Activated CD4-positive, alpha-beta T cell treated with anti-CD3 and anti-CD28 coated beads, Interleukin-2, Interleukin-6, amounts not matched to agents 100 ng/mL and 50 ng/mL, durations not matched to agents 16 hours and 8 hours (primary cell): Measurements from ENCODE around the gene OR8D4.
"Not testable (repeated sequence)": the region's sequence is repeated elsewhere in the genome, so short reads cannot be mapped to it uniquely, and the experiment has no call there.

Experiments used
- DNase-seq: peaks from one replicate; pipeline ENCODE4 v3.0.0-alpha.2; 2020

OR8D4 gene

GRCh38 chr11:123901867-123902266 is at the start of gene OR8D4:
Gene OR8D4 (plus strand): TSS chr11:123902167. CDS start chr11:123906432, 4,265 bp downstream.
- no peak for DNase-seq

- no peak for DNase-seq
These were observed 49.6 kb upstream of the OR8D4 start for GRCh38 chr11:123852321-123852720.

GRCh38 chr11:123853038-123853437 is 48.9 kb upstream of the OR8D4 start:
- DNase-seq: no peak

- DNase-seq: no peak
These were observed 45.5 kb upstream of the OR8D4 start for GRCh38 chr11:123856444-123856843.

GRCh38 chr11:123859731-123860130 is 42.2 kb upstream of the OR8D4 start:
- no peak for DNase-seq

GRCh38 chr11:123865293-123865692 is 36.7 kb upstream of the OR8D4 start:
- not testable (repeated sequence) for DNase-seq

GRCh38 chr11:123867795-123868194 is 34.2 kb upstream of the OR8D4 start:
- DNase-seq: not testable (repeated sequence)

- DNase-seq: no peak
These were observed 21.1 kb upstream of the OR8D4 start for GRCh38 chr11:123880912-123881311.

- no peak for DNase-seq
These were observed 16.4 kb upstream of the OR8D4 start, which contains the start of gene TMEM225 for GRCh38 chr11:123885570-123885969. Gene TMEM225 (minus strand): TSS chr11:123885670. CDS start chr11:123885425, 245 bp downstream.

GRCh38 chr11:123892031-123892430 is 9.9 kb upstream of the OR8D4 start:
- no peak for DNase-seq

GRCh38 chr11:123899792-123900191 is 2.2 kb upstream of the OR8D4 start:
- DNase-seq: no peak

GRCh38 chr11:123903932-123904331 is 2.0 kb downstream of the OR8D4 start:
- DNase-seq: peak; percentile 35

GRCh38 chr11:123904932-123905331 is 3.0 kb downstream of the OR8D4 start:
- DNase-seq: no peak

- DNase-seq: no peak
These were observed 3.9 kb downstream of the OR8D4 start for GRCh38 chr11:123905826-123906225.

GRCh38 chr11:123920943-123921342 is 19.0 kb downstream of the OR8D4 start:
- no peak for DNase-seq

- no peak for DNase-seq
These were observed 22.1 kb downstream of the OR8D4 start for GRCh38 chr11:123924027-123924426.

- no peak for DNase-seq
These were observed 37.4 kb downstream of the OR8D4 start, which contains the start of gene OR4D5 for GRCh38 chr11:123939317-123939716. Gene OR4D5 (plus strand): TSS chr11:123939617. CDS start chr11:123939617, 0 bp downstream.

- no peak for DNase-seq
These were observed 40.4 kb downstream of the OR8D4 start for GRCh38 chr11:123942413-123942812.

GRCh38 chr11:123943738-123944137 is 41.8 kb downstream of the OR8D4 start, which contains the start of gene OR6T1:
Gene OR6T1 (minus strand): TSS chr11:123943838. CDS start chr11:123943838, 0 bp downstream.
- DNase-seq: no peak

- no peak for DNase-seq
These were observed 43.2 kb downstream of the OR8D4 start for GRCh38 chr11:123945132-123945531.

- no peak for DNase-seq
These were observed 54.8 kb downstream of the OR8D4 start for GRCh38 chr11:123956752-123957151.
